Measurements from ENCODE around the gene REM2.

DNA sequence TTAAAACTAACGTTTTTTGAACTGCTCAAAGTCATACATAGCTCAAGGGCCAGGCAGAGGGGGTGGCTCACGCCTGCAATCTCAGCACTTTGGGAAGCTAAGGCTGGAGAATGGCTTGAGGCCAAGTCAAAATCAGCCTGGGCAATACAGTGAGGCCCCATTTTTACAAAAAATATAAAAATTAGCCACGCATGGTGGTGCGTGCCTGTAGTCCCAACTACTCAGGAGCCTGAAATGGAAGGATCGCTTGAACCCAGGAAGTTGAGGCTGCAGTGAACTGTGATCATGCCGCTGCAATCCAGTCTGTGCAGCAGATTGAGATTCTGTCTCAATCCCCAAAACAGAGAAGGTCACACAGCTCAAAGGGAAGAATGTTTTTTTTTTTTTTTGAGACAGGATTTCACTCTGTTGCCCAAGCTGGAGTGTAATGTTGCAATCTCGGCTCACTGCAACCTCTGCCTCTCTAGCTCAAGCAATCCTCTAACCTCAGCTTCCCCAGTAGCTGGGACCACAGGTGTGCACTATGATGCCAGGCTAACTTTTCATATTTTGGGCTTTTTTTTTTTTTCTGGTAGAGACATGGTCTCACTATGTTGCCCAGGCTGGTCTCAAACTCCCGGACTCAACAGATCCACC, 33.0 kb downstream of the REM2 start:
- TF ChIP-seq, protein P1, sequence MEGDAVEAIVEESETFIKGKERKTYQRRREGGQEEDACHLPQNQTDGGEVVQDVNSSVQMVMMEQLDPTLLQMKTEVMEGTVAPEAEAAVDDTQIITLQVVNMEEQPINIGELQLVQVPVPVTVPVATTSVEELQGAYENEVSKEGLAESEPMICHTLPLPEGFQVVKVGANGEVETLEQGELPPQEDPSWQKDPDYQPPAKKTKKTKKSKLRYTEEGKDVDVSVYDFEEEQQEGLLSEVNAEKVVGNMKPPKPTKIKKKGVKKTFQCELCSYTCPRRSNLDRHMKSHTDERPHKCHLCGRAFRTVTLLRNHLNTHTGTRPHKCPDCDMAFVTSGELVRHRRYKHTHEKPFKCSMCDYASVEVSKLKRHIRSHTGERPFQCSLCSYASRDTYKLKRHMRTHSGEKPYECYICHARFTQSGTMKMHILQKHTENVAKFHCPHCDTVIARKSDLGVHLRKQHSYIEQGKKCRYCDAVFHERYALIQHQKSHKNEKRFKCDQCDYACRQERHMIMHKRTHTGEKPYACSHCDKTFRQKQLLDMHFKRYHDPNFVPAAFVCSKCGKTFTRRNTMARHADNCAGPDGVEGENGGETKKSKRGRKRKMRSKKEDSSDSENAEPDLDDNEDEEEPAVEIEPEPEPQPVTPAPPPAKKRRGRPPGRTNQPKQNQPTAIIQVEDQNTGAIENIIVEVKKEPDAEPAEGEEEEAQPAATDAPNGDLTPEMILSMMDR (IDR thresholded peaks at IDR 0.05; ENCODE audit: low read depth, low read length), result no peak
- TF ChIP-seq, protein P2, sequence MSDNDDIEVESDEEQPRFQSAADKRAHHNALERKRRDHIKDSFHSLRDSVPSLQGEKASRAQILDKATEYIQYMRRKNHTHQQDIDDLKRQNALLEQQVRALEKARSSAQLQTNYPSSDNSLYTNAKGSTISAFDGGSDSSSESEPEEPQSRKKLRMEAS (IDR thresholded peaks at IDR 0.05; ENCODE audit: low read depth, low read length), result no peak

Measured in NB4 (cell line).